PFSK-1 (cell line): ENCODE measurements around the gene NT5C1A.

Source experiments
- FOXP2 ChIP-seq: optimal IDR thresholded peaks from 2 replicates; pipeline ENCODE3; 2011; ENCODE audit warnings: borderline replicate concordance, control low read depth, inconsistent platforms; ENCODE audit not compliant: insufficient read depth; ENCODE audit errors: extremely low read length, extremely low read depth
- POLR2AphosphoS5 ChIP-seq: IDR thresholded peaks from 2 replicates; pipeline ENCODE4 v1.6.1; 2012; ENCODE audit warnings: low read depth, mild to moderate bottlenecking, control low read depth, low read length, moderate library complexity
- TAF1 ChIP-seq: IDR thresholded peaks from 2 replicates; pipeline ENCODE4 v1.6.1; 2012; ENCODE audit warnings: low read length, control low read depth, borderline replicate concordance; ENCODE audit not compliant: insufficient read depth
- TF ChIP-seq, protein P1 (sequence below), 2 experiments: IDR thresholded peaks; 2 replicates each; pipeline versions ENCODE4 v1.6.1 to v1.8.0; 2011 to 2012; ENCODE audit warnings: low read depth in 2 of 2, low read length in 2 of 2, control low read depth in 1 of 2, inconsistent platforms in 1 of 2, mild to moderate bottlenecking in 1 of 2, moderate library complexity in 1 of 2; ENCODE audit not compliant: insufficient read depth in 1 of 2

DNA sequence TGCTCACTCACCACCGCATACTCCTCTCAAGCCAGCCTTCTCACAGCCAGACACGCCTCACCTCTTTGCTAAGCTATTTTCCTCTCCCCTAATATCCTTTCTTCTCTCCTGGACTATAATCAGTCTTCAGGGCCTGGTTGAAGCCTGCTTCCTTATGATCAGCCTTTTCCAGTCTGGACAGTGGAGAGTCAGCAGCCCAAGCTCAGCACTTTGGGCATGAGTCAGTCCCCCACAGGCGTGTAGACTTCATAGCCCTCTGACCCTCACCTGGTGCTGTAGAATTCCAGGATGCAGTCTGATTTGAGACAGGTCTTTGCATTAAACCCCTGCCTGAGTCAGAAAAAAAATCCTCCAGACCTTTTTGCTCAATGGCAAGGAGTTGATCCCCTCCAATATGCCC is 16.8 kb upstream of the NT5C1A start:
- TF ChIP-seq TAF1 = no peak
- TF ChIP-seq, protein P1, sequence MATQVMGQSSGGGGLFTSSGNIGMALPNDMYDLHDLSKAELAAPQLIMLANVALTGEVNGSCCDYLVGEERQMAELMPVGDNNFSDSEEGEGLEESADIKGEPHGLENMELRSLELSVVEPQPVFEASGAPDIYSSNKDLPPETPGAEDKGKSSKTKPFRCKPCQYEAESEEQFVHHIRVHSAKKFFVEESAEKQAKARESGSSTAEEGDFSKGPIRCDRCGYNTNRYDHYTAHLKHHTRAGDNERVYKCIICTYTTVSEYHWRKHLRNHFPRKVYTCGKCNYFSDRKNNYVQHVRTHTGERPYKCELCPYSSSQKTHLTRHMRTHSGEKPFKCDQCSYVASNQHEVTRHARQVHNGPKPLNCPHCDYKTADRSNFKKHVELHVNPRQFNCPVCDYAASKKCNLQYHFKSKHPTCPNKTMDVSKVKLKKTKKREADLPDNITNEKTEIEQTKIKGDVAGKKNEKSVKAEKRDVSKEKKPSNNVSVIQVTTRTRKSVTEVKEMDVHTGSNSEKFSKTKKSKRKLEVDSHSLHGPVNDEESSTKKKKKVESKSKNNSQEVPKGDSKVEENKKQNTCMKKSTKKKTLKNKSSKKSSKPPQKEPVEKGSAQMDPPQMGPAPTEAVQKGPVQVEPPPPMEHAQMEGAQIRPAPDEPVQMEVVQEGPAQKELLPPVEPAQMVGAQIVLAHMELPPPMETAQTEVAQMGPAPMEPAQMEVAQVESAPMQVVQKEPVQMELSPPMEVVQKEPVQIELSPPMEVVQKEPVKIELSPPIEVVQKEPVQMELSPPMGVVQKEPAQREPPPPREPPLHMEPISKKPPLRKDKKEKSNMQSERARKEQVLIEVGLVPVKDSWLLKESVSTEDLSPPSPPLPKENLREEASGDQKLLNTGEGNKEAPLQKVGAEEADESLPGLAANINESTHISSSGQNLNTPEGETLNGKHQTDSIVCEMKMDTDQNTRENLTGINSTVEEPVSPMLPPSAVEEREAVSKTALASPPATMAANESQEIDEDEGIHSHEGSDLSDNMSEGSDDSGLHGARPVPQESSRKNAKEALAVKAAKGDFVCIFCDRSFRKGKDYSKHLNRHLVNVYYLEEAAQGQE (IDR thresholded peaks at IDR 0.05; ENCODE audit: insufficient read depth in 1 of 2, low read depth in 2 of 2, low read length in 2 of 2) = no peak
- TF ChIP-seq POLR2AphosphoS5 = no peak
- no peak for TF ChIP-seq FOXP2
